GM12878 (cell line): ENCODE measurements around the gene OR13A1. TPM values are rescaled to one million over a fixed set of nuclear protein-coding genes. Genes with fewer than 3 reads are reported as not detected.

Experiments
- ATAC-seq: fragments of 200-7000 bp; cut with Tn5 transposase; 3 replicates; pipeline ENCODE4 v1.9.1; 2020; ENCODE audit warnings: mild to moderate bottlenecking, moderate library complexity
- BruUV-seq: library from RNA; stranded (reverse); fragments of 400-500 nt; replicated peaks from 2 replicates; lab custom pipeline; 2021; lab: Mats Ljungman, UMichigan
- CTCF ChIA-PET: fragments of 300-600 bp; sonication (Branson Sonifier 250); formaldehyde crosslinking; extraction: SDS; loops from one replicate; lab custom pipeline; 2021; ENCODE audit warnings: inconsistent platforms; lab: Yijun Ruan, JAX
- POLR2A ChIA-PET: fragments of 350-600 bp; formaldehyde crosslinking; extraction: SDS; loops from one replicate; lab custom pipeline; 2021; ENCODE audit warnings: inconsistent platforms; lab: Charles Lee
- RAD21 ChIA-PET: fragments of 300-600 bp; sonication (Branson Sonifier 250); formaldehyde crosslinking; loops from one replicate; lab custom pipeline; 2023; ENCODE audit warnings: antibody characterized with exemption; ENCODE audit not compliant: unreplicated experiment; lab: Charles Lee
- SMC1A ChIA-PET: fragments of 300-600 bp; sonication (Branson Sonifier 250); formaldehyde crosslinking; loops from one replicate; lab custom pipeline; 2023; ENCODE audit not compliant: unreplicated experiment, uncharacterized antibody; lab: Charles Lee
- DNase-seq: peaks from one replicate; pipeline ENCODE4 v3.0.0-alpha.2; 2011; ENCODE audit warnings: low read depth, low spot score
- FAIRE-seq: peaks from 3 replicates; lab custom pipeline; 2011; peaks lifted over from hg19 to GRCh38; lab: Jason Lieb, UNC
- H2AFZ ChIP-seq: 2 replicates; pipeline ENCODE4 v1.6.0; 2011; ENCODE audit warnings: low read depth, low read length, control low read depth; ENCODE audit not compliant: control insufficient read depth
- H3K27ac ChIP-seq: 2 replicates; pipeline ENCODE4 v1.5.1; 2011; ENCODE audit warnings: control low read depth; ENCODE audit not compliant: control insufficient read depth, insufficient read depth
- H3K27me3 ChIP-seq, 2 experiments: replicated peaks in 1 of 2; 2 replicates each; pipeline versions ENCODE4 v1.6.0 to v1.6.1; 2011; ENCODE audit warnings: low read length in 1 of 2; ENCODE audit not compliant: control insufficient read depth in 2 of 2, insufficient read depth in 2 of 2
- H3K36me3 ChIP-seq, 2 experiments: 2 replicates each; pipeline ENCODE4 v1.5.1; 2011; ENCODE audit warnings: low read length in 1 of 2; ENCODE audit not compliant: control insufficient read depth in 2 of 2, insufficient read depth in 2 of 2
- H3K4me1 ChIP-seq: 2 replicates; pipeline ENCODE4 v1.6.1; 2011; ENCODE audit warnings: mild to moderate bottlenecking, low read length, moderate library complexity, mixed read lengths; ENCODE audit not compliant: control insufficient read depth, insufficient read depth
- H3K4me2 ChIP-seq: 2 replicates; pipeline ENCODE4 v1.6.0; 2011; ENCODE audit warnings: control low read depth; ENCODE audit not compliant: control insufficient read depth, insufficient read depth
- H3K4me3 ChIP-seq: fragments of 200-600 bp; sonication (generic); 2 replicates; pipeline ENCODE4 v1.5.1; 2016
- H3K79me2 ChIP-seq: 2 replicates; pipeline ENCODE4 v1.6.0; 2011; ENCODE audit warnings: low read length; ENCODE audit not compliant: control insufficient read depth, insufficient read depth
- H3K9ac ChIP-seq: 2 replicates; pipeline ENCODE4 v1.8.0; 2011; ENCODE audit warnings: low read length, control low read depth, mixed read lengths; ENCODE audit not compliant: control insufficient read depth, insufficient read depth
- H3K9me3 ChIP-seq: replicated peaks from 3 replicates; pipeline ENCODE4 v1.5.1; 2011; ENCODE audit warnings: mild to moderate bottlenecking, low read length; ENCODE audit not compliant: control insufficient read depth, insufficient read depth
- H4K20me1 ChIP-seq: 2 replicates; pipeline ENCODE4 v1.6.0; 2011; ENCODE audit not compliant: control insufficient read depth, insufficient read depth
- ASH2L ChIP-seq: fragments of 300-600, 200-600 bp; sonication (generic); IDR thresholded peaks from 2 replicates; pipeline ENCODE4 v1.6.1; 2017; ENCODE audit warnings: low read depth, mild to moderate bottlenecking, borderline replicate concordance
- BACH1 ChIP-seq: fragments of 450-650 bp; IDR thresholded peaks from 2 replicates; pipeline ENCODE4 v1.6.1; 2017; ENCODE audit warnings: mild to moderate bottlenecking, borderline replicate concordance
- CBX5 ChIP-seq: sonication (generic); IDR thresholded peaks from 2 replicates; pipeline ENCODE4 v1.6.1; 2016; ENCODE audit warnings: low read depth, moderate library complexity, mild to moderate bottlenecking, inconsistent platforms
- CHD1 ChIP-seq: IDR thresholded peaks from 2 replicates; pipeline ENCODE4 v1.6.1; 2012; ENCODE audit warnings: low read depth, low read length, improper control_type of control experiment
- ETV6 ChIP-seq, 2 experiments: fragments of 450-650 bp in 1 of 2; IDR thresholded peaks in 1 of 2; conservative IDR thresholded peaks in 1 of 2; 2 replicates each; pipeline ENCODE4 v1.6.1; 2014; ENCODE audit warnings: antibody characterized with exemption in 1 of 2, borderline replicate concordance in 1 of 2, low read depth in 1 of 2, mild to moderate bottlenecking in 1 of 2, moderate library complexity in 1 of 2
- FOXM1 ChIP-seq: IDR thresholded peaks from 2 replicates; pipeline ENCODE4 v1.6.1; 2012; ENCODE audit warnings: low read depth, mild to moderate bottlenecking, inconsistent platforms, low read length, moderate library complexity
- HSF1 ChIP-seq: fragments of 150-350 bp; IDR thresholded peaks from 2 replicates; pipeline ENCODE4 v1.6.1; 2014; ENCODE audit warnings: mild to moderate bottlenecking, low read depth, low read length
- MTA3 ChIP-seq: IDR thresholded peaks from 2 replicates; pipeline ENCODE4 v1.6.1; 2012; ENCODE audit warnings: low read length, inconsistent platforms, borderline replicate concordance
- NR2C1 ChIP-seq: fragments of 450-650 bp; IDR thresholded peaks from 2 replicates; pipeline ENCODE4 v1.6.1; 2017; ENCODE audit warnings: antibody characterized with exemption, mild to moderate bottlenecking, moderate library complexity
- POLR2A ChIP-seq: IDR thresholded peaks from 2 replicates; pipeline ENCODE4 v1.6.1; 2011; ENCODE audit warnings: low read depth, mild to moderate bottlenecking, low read length
- RELA ChIP-seq: fragments of 450-650 bp; IDR thresholded peaks from 2 replicates; pipeline ENCODE4 v1.8.0; 2014; ENCODE audit warnings: borderline replicate concordance; ENCODE audit not compliant: partially characterized antibody
- SIX5 ChIP-seq: IDR thresholded peaks from 2 replicates; pipeline ENCODE4 v1.6.1; 2011; ENCODE audit warnings: mild to moderate bottlenecking, low read depth, low read length, moderate library complexity; ENCODE audit not compliant: severe bottlenecking
- WRNIP1 ChIP-seq: IDR thresholded peaks from 2 replicates; pipeline ENCODE4 v1.6.1; 2011; ENCODE audit warnings: low read depth, low read length, improper control_type of control experiment, borderline replicate concordance
- YBX1 ChIP-seq: fragments of 450-650 bp; IDR thresholded peaks from 2 replicates; pipeline ENCODE4 v1.6.1; 2016; ENCODE audit warnings: antibody characterized with exemption
- ZNF384 ChIP-seq: IDR thresholded peaks from 2 replicates; pipeline ENCODE4 v1.6.1; 2012; ENCODE audit warnings: low read depth, mild to moderate bottlenecking, low read length, improper control_type of control experiment, borderline replicate concordance
- ZNF622 ChIP-seq: fragments of 450-650 bp; IDR thresholded peaks from 2 replicates; pipeline ENCODE4 v1.6.1; 2017; ENCODE audit warnings: mild to moderate bottlenecking, inconsistent platforms
- WGBS: methylation state at CpG from one replicate; pipeline ENCODE4 v1.1.6; 2016; ENCODE audit warnings: low lambda C conversion rate; ENCODE audit not compliant: insufficient replicate concordance, insufficient coverage; ENCODE audit errors: missing lambda C conversion rate; 5-methylcytosine and 5-hydroxymethylcytosine counted together
- in situ Hi-C: fragments of 300-500 bp; cut with MboI; formaldehyde crosslinking; loops from 9 replicates; pipeline ENCODE4 v1.14.3; 2018; ENCODE audit warnings: mixed read lengths
- intact Hi-C: fragments of 100-400 bp; cut with micrococcal nuclease; formaldehyde crosslinking; loops from one replicate; pipeline ENCODE4 v1.14.2; 2022; ENCODE audit not compliant: unreplicated experiment
- polyA plus RNA-seq, 11 experiments: library from polyadenylated mRNA; depleted of rRNA in 4 of 11; unstranded in 6 of 11; stranded (reverse) in 5 of 11; fragments of >200 nt; fragmentation: Nextera tagmentation in 4 of 11; fragmentation: Illumina TruSeq in 1 of 11; extraction: Ambion mirVana in 4 of 11; extraction: Trizol in 1 of 11; gene quantifications; 1 replicate in 1 of 11; 2 replicates in 10 of 11; pipeline versions ENCODE4 v1.2.1 to v1.2.3, GENCODE V29; 2011 to 2016; ENCODE audit warnings: inconsistent platforms in 2 of 11, missing spikeins in 2 of 11, low read depth in 1 of 11
- total RNA-seq, 4 experiments: library from RNA; depleted of rRNA in 3 of 4; stranded (reverse); fragments of >200 nt in 3 of 4; fragmentation: Illumina TruSeq in 1 of 4; extraction: Trizol in 1 of 4; gene quantifications; 2 replicates each; pipeline versions ENCODE4 v1.2.1 to v1.2.3, GENCODE V29; 2013 to 2021

OR13A1 gene
- total and polyA plus RNA-seq, 10 of the 15 experiments (the other 5 are each of a cell fraction or from before 2014, with no cell fraction given): 0.14 to 0.56 (median 0.27) TPM; not detected in 1

GRCh38 chr10:45261946-45262345, 53.5 kb downstream of the OR13A1 start:
- DNase-seq: no peak

GRCh38 chr10:45261243-45261775, 54.1 kb downstream of the OR13A1 start:
- in situ Hi-C loops (no loop called here), intact Hi-C loops (no loop called here)
- Histone ChIP-seq H2AFZ (no peak overlapping the region), H4K20me1 (no peaks in the 10 kb centered on the region), H3K27ac (no peak overlapping the region), H3K9me3 (no peaks in the 10 kb centered on the region)
- RAD21 ChIA-PET: no interaction called here
- CTCF ChIA-PET: interaction anchor here (1.0 kb wide), 1 partner anchor 20 kb away, joined by 3 read pairs; no protein-coding TSS in a partner anchor
- ATAC-seq: no peak
- TF ChIP-seq HSF1 (no peak), BACH1 (no peak), YBX1 (no peak), MTA3 (no peak), CBX5 (no peak), ZNF622 (no peak), POLR2A (no peak), RELA (no peak), WRNIP1 (no peak), FOXM1 (no peak)
- TF ChIP-seq, all 136 proteins: peak for 0
- WGBS: 67% methylated on average over 3 of the region's 3 CpGs
- Histone ChIP-seq H3K4me3 (no peak overlapping the region), H3K4me2 (no peak overlapping the region), H3K79me2 (no peaks in the 10 kb centered on the region), H3K36me3 (no peaks in the 10 kb centered on the region), H3K4me1 (no peaks in the 10 kb centered on the region), H3K27me3 (peaks cover 0 to 3% of the 10 kb centered on the region in 2 experiments; a peak in 2 of 4 replicates), H3K9ac (no peak overlapping the region)
- ChIA-PET SMC1A (no interaction called here), POLR2A (no interaction called here)
- FAIRE-seq (no peak), DNase-seq (no peak)
- no TSS peak for BruUV-seq

More at GRCh38 chr10:45261946-45262345, 53.5 kb downstream of the OR13A1 start:
- ChIA-PET POLR2A (no interaction called here), SMC1A (interaction anchor here (1.8 kb wide), 1 partner anchor 12 kb away, joined by 6 read pairs; no protein-coding TSS in a partner anchor), RAD21 (no interaction called here), CTCF (interaction anchor here (1.0 kb wide), 1 partner anchor 20 kb away, joined by 3 read pairs; no protein-coding TSS in a partner anchor)
- Histone ChIP-seq H3K9me3 (no peaks in the 10 kb centered on the region), H3K4me1 (no peaks in the 10 kb centered on the region), H3K4me3 (no peak overlapping the region), H3K27me3 (peaks cover 0 to 3% of the 10 kb centered on the region in 2 experiments; a peak in 2 of 4 replicates), H3K9ac (no peak overlapping the region), H3K36me3 (no peaks in the 10 kb centered on the region), H3K79me2 (no peaks in the 10 kb centered on the region), H4K20me1 (no peaks in the 10 kb centered on the region), H3K27ac (no peak overlapping the region), H3K4me2 (no peak overlapping the region), H2AFZ (no peak overlapping the region)
- BruUV-seq: no TSS peak
- intact Hi-C loops: no loop called here
- ATAC-seq (no peak), FAIRE-seq (no peak)
- 79% methylated on average over 2 of the region's 2 CpGs for WGBS
- TF ChIP-seq ZNF384 (no peak), NR2C1 (no peak), CHD1 (no peak), SIX5 (no peak), ETV6 (conservative IDR thresholded peaks at IDR 0.05 in 1 of 2, IDR thresholded peaks at IDR 0.05 in 1 of 2; ENCODE audit: borderline replicate concordance in 1 of 2, low read depth in 1 of 2) (no peak), ASH2L (no peak)
- in situ Hi-C loops: no loop called here
